ENCODE data around the gene EDN2.

Gene EDN2

GRCh38 chr1:41461790-41462679 lies 22.4 kb downstream of the EDN2 start:
- no peak for DNase-seq

GRCh38 chr1:41456847-41457540 lies 27.5 kb downstream of the EDN2 start:
- DNase-seq = no peak

GRCh38 chr1:41455479-41456332 lies 28.8 kb downstream of the EDN2 start:
- no peak for DNase-seq

- DNase-seq = no peak
Measured at GRCh38 chr1:41454406-41454805, 30.1 kb downstream of the EDN2 start.

GRCh38 chr1:41452704-41453290 lies 31.7 kb downstream of the EDN2 start:
- no peak for DNase-seq

- DNase-seq = no peak
Measured at GRCh38 chr1:41450747-41451285, 33.7 kb downstream of the EDN2 start.

GRCh38 chr1:41449326-41449921 lies 35.1 kb downstream of the EDN2 start:
- DNase-seq = no peak

GRCh38 chr1:41448821-41449220 lies 35.7 kb downstream of the EDN2 start:
- DNase-seq = no peak

- no peak for DNase-seq
Measured at GRCh38 chr1:41447995-41448770, 36.3 kb downstream of the EDN2 start.

GRCh38 chr1:41446851-41447610 lies 37.5 kb downstream of the EDN2 start:
- DNase-seq = no peak

- no peak for DNase-seq
Measured at GRCh38 chr1:41444785-41445184, 39.7 kb downstream of the EDN2 start.

- no peak for DNase-seq
Measured at GRCh38 chr1:41444246-41444645, 40.2 kb downstream of the EDN2 start.

- DNase-seq = no peak
Measured at GRCh38 chr1:41442697-41443251, 41.7 kb downstream of the EDN2 start.

GRCh38 chr1:41440321-41441085 lies 44.0 kb downstream of the EDN2 start:
- DNase-seq = no peak

- DNase-seq = no peak
Measured at GRCh38 chr1:41439234-41439633, 45.2 kb downstream of the EDN2 start.

GRCh38 chr1:41438711-41439110 lies 45.8 kb downstream of the EDN2 start:
- no peak for DNase-seq

- DNase-seq = no peak
Measured at GRCh38 chr1:41437011-41437355, 47.5 kb downstream of the EDN2 start.

- DNase-seq = no peak
Measured at GRCh38 chr1:41436281-41437010, 48.0 kb downstream of the EDN2 start.
